DND-41 (cell line): ENCODE results near the gene HMMR.

Experiments used
- EZH2 ChIP-seq: IDR thresholded peaks from 3 replicates; pipeline ENCODE4 v1.6.1; 2012; ENCODE audit warnings: borderline replicate concordance, low read depth, mild to moderate bottlenecking, moderate library complexity, low read length, inconsistent platforms; ENCODE audit not compliant: severe bottlenecking
- TF ChIP-seq, protein P1 (sequence below): IDR thresholded peaks from 2 replicates; pipeline ENCODE4 v1.5.1; 2012; ENCODE audit warnings: borderline replicate concordance, low read length, moderate library complexity, mild to moderate bottlenecking; ENCODE audit not compliant: poor library complexity, severe bottlenecking; ENCODE audit errors: extremely low read depth

DNA sequence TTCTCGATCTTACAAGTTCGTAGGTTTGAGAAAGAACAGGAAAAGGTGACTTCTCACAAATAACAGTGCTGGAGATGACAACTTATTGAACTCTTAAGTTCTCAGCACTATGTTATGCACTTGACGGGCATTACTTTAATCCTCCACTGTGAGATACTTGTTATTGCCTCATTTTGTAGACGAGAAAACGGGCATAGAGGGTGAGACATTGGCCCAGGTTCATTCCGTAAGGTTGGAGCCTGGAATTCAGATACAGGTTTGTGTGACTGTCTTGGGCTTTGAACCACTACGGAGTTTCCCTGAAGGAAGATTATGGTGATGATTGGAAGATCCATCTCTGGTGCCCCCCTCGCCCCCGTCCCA lies 45.6 kb downstream of the HMMR start:
- TF ChIP-seq, protein P1, sequence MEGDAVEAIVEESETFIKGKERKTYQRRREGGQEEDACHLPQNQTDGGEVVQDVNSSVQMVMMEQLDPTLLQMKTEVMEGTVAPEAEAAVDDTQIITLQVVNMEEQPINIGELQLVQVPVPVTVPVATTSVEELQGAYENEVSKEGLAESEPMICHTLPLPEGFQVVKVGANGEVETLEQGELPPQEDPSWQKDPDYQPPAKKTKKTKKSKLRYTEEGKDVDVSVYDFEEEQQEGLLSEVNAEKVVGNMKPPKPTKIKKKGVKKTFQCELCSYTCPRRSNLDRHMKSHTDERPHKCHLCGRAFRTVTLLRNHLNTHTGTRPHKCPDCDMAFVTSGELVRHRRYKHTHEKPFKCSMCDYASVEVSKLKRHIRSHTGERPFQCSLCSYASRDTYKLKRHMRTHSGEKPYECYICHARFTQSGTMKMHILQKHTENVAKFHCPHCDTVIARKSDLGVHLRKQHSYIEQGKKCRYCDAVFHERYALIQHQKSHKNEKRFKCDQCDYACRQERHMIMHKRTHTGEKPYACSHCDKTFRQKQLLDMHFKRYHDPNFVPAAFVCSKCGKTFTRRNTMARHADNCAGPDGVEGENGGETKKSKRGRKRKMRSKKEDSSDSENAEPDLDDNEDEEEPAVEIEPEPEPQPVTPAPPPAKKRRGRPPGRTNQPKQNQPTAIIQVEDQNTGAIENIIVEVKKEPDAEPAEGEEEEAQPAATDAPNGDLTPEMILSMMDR, result no peak
- no peak for TF ChIP-seq EZH2
